ENCODE measurements around the gene FSD2.

DNA sequence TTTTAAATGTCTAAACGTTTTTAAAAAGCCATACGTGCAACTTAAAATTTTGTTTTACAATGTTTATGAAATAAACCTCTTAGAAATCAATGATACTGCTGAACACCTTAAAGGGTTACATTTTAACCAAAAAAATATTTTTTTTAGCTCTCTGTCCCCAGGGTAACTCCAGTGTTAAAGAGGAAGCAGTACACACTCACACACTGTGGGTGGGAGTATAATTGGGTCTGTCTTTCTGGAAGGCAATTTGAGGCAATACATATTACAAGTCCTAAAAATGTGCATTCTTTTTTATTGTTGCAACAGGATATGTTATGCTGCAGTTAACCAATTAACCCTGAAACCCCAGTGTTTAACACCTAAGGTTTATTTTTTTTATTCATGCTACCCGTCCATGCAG lies 37.7 kb upstream of the FSD2 start:
- no peak for TF ChIP-seq POLR2A (IDR thresholded peaks at IDR 0.05; ENCODE audit: low read length)
- TF ChIP-seq GATA1 (IDR thresholded peaks at IDR 0.05; ENCODE audit: low read depth, low read length) = no peak
